COR-L47 (cell line): ENCODE data around the gene COX15.
"Not testable (repeated sequence)": the region's sequence is repeated elsewhere in the genome, so short reads cannot be mapped to it uniquely, and the experiment has no call there.

Experiments used
- DNase-seq: peaks from one replicate; lab custom pipeline; 2025; lab: John Stamatoyannopoulos, UW

COX15 gene

GRCh38 chr10:99732033-99732842, at the start of gene COX15, which contains the start of gene CUTC:
Gene COX15 (minus strand): TSS chr10:99732127. CDS start chr10:99732049, 78 bp downstream.
Gene CUTC (plus strand): TSS chr10:99732234. CDS start chr10:99732349, 115 bp downstream.
- DNase-seq = peak; percentile 80

- DNase-seq = no peak
These were observed 47.4 kb upstream of the COX15 start for GRCh38 chr10:99779335-99779734.

GRCh38 chr10:99777918-99778714, 46.2 kb upstream of the COX15 start:
- no peak for DNase-seq

GRCh38 chr10:99775850-99776249, 43.9 kb upstream of the COX15 start:
- no peak for DNase-seq

GRCh38 chr10:99770408-99771045, 38.6 kb upstream of the COX15 start:
- no peak for DNase-seq

GRCh38 chr10:99769706-99770105, 37.8 kb upstream of the COX15 start:
- no peak for DNase-seq

GRCh38 chr10:99768556-99768955, 36.6 kb upstream of the COX15 start:
- no peak for DNase-seq

- DNase-seq = no peak
These were observed 36.0 kb upstream of the COX15 start for GRCh38 chr10:99767901-99768300.

- DNase-seq = no peak
These were observed 34.4 kb upstream of the COX15 start for GRCh38 chr10:99766302-99766681.

- DNase-seq = no peak
These were observed 33.9 kb upstream of the COX15 start for GRCh38 chr10:99765672-99766301.

- no peak for DNase-seq
These were observed 29.4 kb upstream of the COX15 start for GRCh38 chr10:99761365-99761764.

GRCh38 chr10:99760321-99760720, 28.4 kb upstream of the COX15 start:
- no peak for DNase-seq

GRCh38 chr10:99758211-99758891, 26.4 kb upstream of the COX15 start:
- DNase-seq = no peak

- DNase-seq = no peak
These were observed 24.2 kb upstream of the COX15 start for GRCh38 chr10:99756159-99756558.

- no peak for DNase-seq
These were observed 22.7 kb upstream of the COX15 start for GRCh38 chr10:99754670-99755069.

- DNase-seq = no peak
These were observed 18.7 kb upstream of the COX15 start for GRCh38 chr10:99750641-99751040.

GRCh38 chr10:99748823-99749451, 17.0 kb upstream of the COX15 start:
- DNase-seq = no peak

GRCh38 chr10:99746166-99746565, 14.2 kb upstream of the COX15 start:
- not testable (repeated sequence) for DNase-seq

- DNase-seq = no peak
These were observed 11.9 kb upstream of the COX15 start for GRCh38 chr10:99743841-99744240.

GRCh38 chr10:99742701-99743100, 10.8 kb upstream of the COX15 start:
- DNase-seq = no peak

- no peak for DNase-seq
These were observed 10.3 kb upstream of the COX15 start for GRCh38 chr10:99742254-99742653.
